HCT116 (cell line): Measurements from ENCODE around the gene ACTL6B. TPM values are rescaled to one million over a fixed set of nuclear protein-coding genes. Genes with fewer than 3 reads are reported as not detected.

Source experiments
- ATAC-seq: fragments of 200-7000 bp; cut with Tn5 transposase; 2 replicates; pipeline ENCODE4 v1.9.1; 2020; ENCODE audit warnings: mild to moderate bottlenecking, moderate library complexity
- BruUV-seq: library from RNA; stranded (reverse); fragments of 400-500 nt; replicated peaks from 2 replicates; lab custom pipeline; 2021; lab: Mats Ljungman, UMichigan
- CTCF ChIA-PET: fragments of 300-600 bp; sonication (Branson Sonifier 250); formaldehyde crosslinking; loops from one replicate; lab custom pipeline; 2021; ENCODE audit warnings: antibody characterized with exemption; lab: Charles Lee
- POLR2A ChIA-PET: fragments of 300-600, 350-600 bp; sonication (Branson Sonifier 250); formaldehyde crosslinking; loops from one replicate; lab custom pipeline; 2021; ENCODE audit warnings: antibody characterized with exemption; lab: Charles Lee
- RAD21 ChIA-PET, 2 experiments: fragments of 300-600 bp; sonication (Branson Sonifier 250); formaldehyde crosslinking; loops; one replicate each; lab custom pipeline; 2023; ENCODE audit warnings: low total read pairs in 2 of 2; ENCODE audit not compliant: uncharacterized antibody in 2 of 2, unreplicated experiment in 2 of 2, low non-redundant PET in 1 of 2; lab: Charles Lee
- DNase-seq: peaks from one replicate; pipeline ENCODE4 v3.0.0-alpha.2; 2010; ENCODE audit warnings: low read depth, low spot score
- H2AFZ ChIP-seq: fragments of 200-600 bp; shearing (Covaris generic), sonication (generic); 2 replicates; pipeline ENCODE4 v1.6.1; 2017; ENCODE audit warnings: low read depth, mixed run types, mixed read lengths, antibody characterized with exemption, low read length; ENCODE audit not compliant: poor library complexity, severe bottlenecking
- H3K27ac ChIP-seq: 2 replicates; pipeline ENCODE4 v1.5.1; 2012; ENCODE audit warnings: low read depth, low read length
- H3K27me3 ChIP-seq: fragments of 200-600 bp; sonication (generic); 2 replicates; pipeline ENCODE4 v1.6.1; 2016; ENCODE audit warnings: mixed run types, low read length, mixed read lengths; ENCODE audit not compliant: insufficient read depth
- H3K36me3 ChIP-seq, 2 experiments: fragments of 200-500 bp in 1 of 2; fragments of 200-600 bp in 1 of 2; sonication (Bioruptor generic) in 1 of 2; sonication (generic) in 1 of 2; 2 replicates each; pipeline versions ENCODE4 v1.5.1 to v1.6.1; 2014 to 2016; ENCODE audit warnings: low read length in 2 of 2, inconsistent platforms in 1 of 2, mixed read lengths in 1 of 2, mixed run types in 1 of 2; ENCODE audit not compliant: insufficient read depth in 2 of 2, control insufficient read depth in 1 of 2
- H3K4me1 ChIP-seq, 2 experiments: fragments of 200-600 bp in 1 of 2; sonication (generic) in 1 of 2; 2 replicates each; pipeline versions ENCODE4 v1.5.1 to v1.6.1; 2012 to 2017; ENCODE audit warnings: low read length in 2 of 2, inconsistent platforms in 1 of 2, mild to moderate bottlenecking in 1 of 2, mixed read lengths in 1 of 2, mixed run types in 1 of 2, moderate library complexity in 1 of 2; ENCODE audit not compliant: insufficient read depth in 2 of 2, control insufficient read depth in 1 of 2
- H3K4me2 ChIP-seq: fragments of 200-600 bp; sonication (generic); 2 replicates; pipeline ENCODE4 v1.6.1; 2017; ENCODE audit warnings: mixed run types, low read length, mixed read lengths
- H3K4me3 ChIP-seq, 2 experiments: fragments of 200-600 bp in 1 of 2; sonication (generic) in 1 of 2; replicated peaks in 1 of 2; 2 replicates each; pipeline ENCODE4 v1.5.1; 2011 to 2016; ENCODE audit warnings: low read length in 2 of 2, control low read depth in 1 of 2, low read depth in 1 of 2, mild to moderate bottlenecking in 1 of 2, mixed read lengths in 1 of 2, mixed run types in 1 of 2
- H3K79me2 ChIP-seq: fragments of 200-600 bp; sonication (generic); 2 replicates; pipeline ENCODE4 v1.6.1; 2017; ENCODE audit warnings: mild to moderate bottlenecking, mixed run types, low read length, moderate library complexity, mixed read lengths; ENCODE audit not compliant: insufficient read depth
- H3K9ac ChIP-seq: fragments of 200-600 bp; sonication (generic); 2 replicates; pipeline ENCODE4 v1.6.1; 2016; ENCODE audit warnings: low read length, mixed read lengths
- H3K9me2 ChIP-seq: fragments of 200-600 bp; sonication (generic), shearing (Covaris generic); 2 replicates; pipeline ENCODE4 v1.6.1; 2017; ENCODE audit warnings: mixed run types, mild to moderate bottlenecking, moderate library complexity; ENCODE audit not compliant: insufficient read depth
- H3K9me3 ChIP-seq, 2 experiments: fragments of 200-500 bp in 1 of 2; fragments of 200-600 bp in 1 of 2; sonication (Bioruptor generic) in 1 of 2; sonication (generic) in 1 of 2; 2 replicates each; pipeline ENCODE4 v1.6.1; 2014 to 2017; ENCODE audit warnings: low read length in 2 of 2, mixed read lengths in 2 of 2, inconsistent platforms in 1 of 2, low read depth in 1 of 2, mild to moderate bottlenecking in 1 of 2, mixed run types in 1 of 2, moderate library complexity in 1 of 2; ENCODE audit not compliant: control insufficient read depth in 1 of 2, insufficient read depth in 1 of 2
- H4K20me1 ChIP-seq: fragments of 200-600 bp; sonication (generic), shearing (Covaris generic); 2 replicates; pipeline ENCODE4 v1.6.1; 2017; ENCODE audit warnings: mixed run types, mild to moderate bottlenecking, moderate library complexity; ENCODE audit not compliant: insufficient read depth
- EGR1 ChIP-seq: IDR thresholded peaks from 2 replicates; pipeline ENCODE4 v1.6.1; 2012; ENCODE audit warnings: low read depth
- ELF1 ChIP-seq: IDR thresholded peaks from 2 replicates; pipeline ENCODE4 v1.6.1; 2012; ENCODE audit warnings: low read depth, borderline replicate concordance
- EZH2phosphoT487 ChIP-seq: fragments of 200-600 bp; IDR thresholded peaks from 2 replicates; pipeline ENCODE4 v1.6.1; 2018; ENCODE audit warnings: antibody characterized with exemption, borderline replicate concordance
- MAX ChIP-seq: IDR thresholded peaks from 2 replicates; pipeline ENCODE4 v1.6.1; 2012
- POLR2A ChIP-seq: IDR thresholded peaks from 2 replicates; pipeline ENCODE4 v1.7.0; 2011; ENCODE audit warnings: borderline replicate concordance; ENCODE audit not compliant: insufficient read depth, insufficient read length; ENCODE audit errors: extremely low read depth
- SP1 ChIP-seq: IDR thresholded peaks from 2 replicates; pipeline ENCODE4 v1.6.1; 2012; ENCODE audit warnings: low read depth
- TCF7L2 ChIP-seq: IDR thresholded peaks from 2 replicates; pipeline ENCODE4 v1.7.0; 2011; ENCODE audit warnings: borderline replicate concordance, inconsistent platforms; ENCODE audit not compliant: insufficient read depth, insufficient read length; ENCODE audit errors: extremely low read depth
- YY1 ChIP-seq: IDR thresholded peaks from 2 replicates; pipeline ENCODE4 v1.6.1; 2011; ENCODE audit warnings: low read length, low read depth, moderate library complexity, mild to moderate bottlenecking; ENCODE audit not compliant: insufficient replicate concordance; ENCODE audit errors: extremely low read depth
- ZFX ChIP-seq: fragments of 450-650 bp; IDR thresholded peaks from 2 replicates; pipeline ENCODE4 v1.6.1; 2017
- ZNF274 ChIP-seq: fragments of 200-500 bp; sonication (Bioruptor generic); IDR thresholded peaks from 2 replicates; pipeline ENCODE4 v1.6.1; 2014; ENCODE audit warnings: mild to moderate bottlenecking, low read depth, low read length, inconsistent platforms
- intact Hi-C: fragments of 100-400 bp; cut with micrococcal nuclease; formaldehyde crosslinking; loops from 2 replicates; pipeline ENCODE4 v1.10.0; 2022
- total RNA-seq: library from RNA; stranded (reverse); gene quantifications from one replicate; pipeline ENCODE4 v1.2.1, GENCODE V29; 2021; ENCODE audit not compliant: unreplicated experiment
- TF ChIP-seq, protein P1 (sequence below): IDR thresholded peaks from 2 replicates; pipeline ENCODE4 v1.6.1; 2012

ACTL6B gene
- total RNA-seq, 1 experiment from 2014 or later: not detected

DNA sequence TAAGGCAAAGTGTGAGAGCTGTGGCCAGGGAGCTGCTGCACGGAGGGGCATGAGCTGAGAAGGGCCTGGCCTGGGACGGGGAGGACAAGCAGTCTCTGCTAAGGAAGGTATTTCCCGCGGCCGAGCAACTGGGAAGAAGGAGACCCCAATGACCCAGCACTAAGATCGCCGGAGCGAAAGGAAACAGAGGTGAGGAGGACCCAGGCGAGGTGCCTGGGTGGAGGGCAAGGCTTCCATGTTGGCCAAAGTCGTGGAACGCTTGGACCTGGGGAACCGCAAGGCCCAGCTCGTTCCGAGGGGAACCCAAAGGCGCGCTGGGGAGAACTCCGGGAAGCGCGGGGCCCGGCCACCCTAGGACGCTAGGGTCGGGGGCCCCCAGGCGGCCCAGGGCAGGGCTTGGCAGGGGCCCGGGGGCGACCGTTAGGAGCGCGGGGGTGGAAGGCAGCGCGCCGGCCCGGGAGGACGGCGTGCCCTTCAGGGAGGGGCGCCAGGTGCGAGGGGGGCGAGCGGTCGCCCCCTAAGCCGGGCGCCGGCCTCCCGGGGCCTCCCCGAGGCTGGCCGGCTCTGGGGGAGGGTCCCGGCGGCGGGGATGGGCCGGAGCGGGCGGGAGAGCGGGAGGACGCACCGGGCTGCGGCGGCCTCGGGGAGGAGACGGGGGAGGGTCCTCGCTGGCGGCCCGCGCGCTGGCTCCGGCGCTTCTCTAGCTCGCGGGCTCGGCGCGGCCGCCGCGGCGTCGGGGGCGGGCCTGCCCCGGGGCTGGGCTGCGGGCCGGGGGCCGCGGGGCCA is 37.3 kb upstream of the ACTL6B start:
- Histone ChIP-seq H3K9me2 (no peaks in the 10 kb centered on the region), H3K4me2 (peak overlapping the region; percentile 74), H3K27me3 (no peaks in the 10 kb centered on the region), H3K27ac (peak overlapping the region; percentile 90), H3K9me3 (no peaks in the 10 kb centered on the region), H2AFZ (no peak overlapping the region), H4K20me1 (no peaks in the 10 kb centered on the region), H3K79me2 (peaks cover 52% of the 10 kb centered on the region), H3K4me1 (peaks cover 18 to 33% of the 10 kb centered on the region in 2 experiments; a peak in 3 of 4 replicates), H3K4me3 (peak overlapping the region; percentile 87 to 89), H3K9ac (peak overlapping the region; percentile 92), H3K36me3 (peaks cover 2 to 7% of the 10 kb centered on the region in 2 experiments; a peak in 2 of 4 replicates)
- ChIA-PET POLR2A (interaction anchor here (0.7 to 1.6 kb wide), 3 partner anchors 12 to 214 kb away, joined by 3 read pairs; partner anchors contain the start of genes FBXO24, LRCH4, POP7 and TSC22D4), CTCF (interaction anchor here (0.6 to 5.1 kb wide), 7 partner anchors 9 to 225 kb away, joined by 3 to 25 read pairs (median 3); partner anchors contain the start of genes MOSPD3 and POP7), RAD21 (no interaction called here)
- TF ChIP-seq MAX: no peak
- no peak for TF ChIP-seq SP1
- no peak for TF ChIP-seq ELF1
- no peak for TF ChIP-seq POLR2A
- TF ChIP-seq, protein P1, sequence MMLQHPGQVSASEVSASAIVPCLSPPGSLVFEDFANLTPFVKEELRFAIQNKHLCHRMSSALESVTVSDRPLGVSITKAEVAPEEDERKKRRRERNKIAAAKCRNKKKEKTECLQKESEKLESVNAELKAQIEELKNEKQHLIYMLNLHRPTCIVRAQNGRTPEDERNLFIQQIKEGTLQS: no peak
- peak; percentile 65; the same call in 1 of the 2 replicates for TF ChIP-seq ZFX
- TF ChIP-seq TCF7L2: no peak
- ATAC-seq (peak; percentile 46), DNase-seq (no peak)
- BruUV-seq: no TSS peak
- intact Hi-C loops: loop anchor here (5.0 kb wide), 1 partner anchor 61 kb away; no protein-coding TSS in a partner anchor

- DNase-seq (no peak), ATAC-seq (no peak)
- no TSS peak for BruUV-seq
- Histone ChIP-seq H3K36me3 (peaks cover 10 to 15% of the 10 kb centered on the region in 2 experiments; a peak in 3 of 4 replicates), H3K4me1 (peaks cover 18 to 33% of the 10 kb centered on the region in 2 experiments; a peak in 3 of 4 replicates), H3K79me2 (peaks cover 61% of the 10 kb centered on the region), H2AFZ (no peak overlapping the region), H3K4me2 (peak overlapping the region; percentile 74), H3K9me3 (no peaks in the 10 kb centered on the region), H3K27me3 (no peaks in the 10 kb centered on the region), H3K27ac (peak overlapping the region; percentile 90; the same call in 1 of the 2 replicates), H4K20me1 (no peaks in the 10 kb centered on the region), H3K4me3 (peak overlapping the region; percentile 87 to 89), H3K9me2 (no peaks in the 10 kb centered on the region), H3K9ac (peak overlapping the region; percentile 92)
- no peak for TF ChIP-seq POLR2A
- TF ChIP-seq YY1: no peak
- no peak for TF ChIP-seq MAX
- no peak for TF ChIP-seq EZH2phosphoT487
- TF ChIP-seq EGR1: no peak
- no peak for TF ChIP-seq ZNF274
- RAD21 ChIA-PET: no interaction called here
- intact Hi-C loops: loop anchor here (5.0 kb wide), 1 partner anchor 60 kb away; no protein-coding TSS in a partner anchor
- CTCF ChIA-PET: interaction anchor here (1.2 to 5.1 kb wide), 6 partner anchors 10 to 133 kb away, joined by 3 to 25 read pairs (median 4); partner anchors contain the start of gene POP7
- POLR2A ChIA-PET: no interaction called here
Observed at GRCh38 chr7:100692578-100692961, 36.3 kb upstream of the ACTL6B start.
